Stimulated activated CD4-positive, alpha-beta T cell treated with anti-CD3 and anti-CD28 coated beads, Interleukin-2, amount 100 ng/mL, for 48 hours (primary cell): Measurements from ENCODE around the gene RASAL3.

Source experiments
- DNase-seq, 2 donors: peaks; one replicate each; pipeline ENCODE4 v3.0.0-alpha.2; 2020

The RASAL3 gene

DNA sequence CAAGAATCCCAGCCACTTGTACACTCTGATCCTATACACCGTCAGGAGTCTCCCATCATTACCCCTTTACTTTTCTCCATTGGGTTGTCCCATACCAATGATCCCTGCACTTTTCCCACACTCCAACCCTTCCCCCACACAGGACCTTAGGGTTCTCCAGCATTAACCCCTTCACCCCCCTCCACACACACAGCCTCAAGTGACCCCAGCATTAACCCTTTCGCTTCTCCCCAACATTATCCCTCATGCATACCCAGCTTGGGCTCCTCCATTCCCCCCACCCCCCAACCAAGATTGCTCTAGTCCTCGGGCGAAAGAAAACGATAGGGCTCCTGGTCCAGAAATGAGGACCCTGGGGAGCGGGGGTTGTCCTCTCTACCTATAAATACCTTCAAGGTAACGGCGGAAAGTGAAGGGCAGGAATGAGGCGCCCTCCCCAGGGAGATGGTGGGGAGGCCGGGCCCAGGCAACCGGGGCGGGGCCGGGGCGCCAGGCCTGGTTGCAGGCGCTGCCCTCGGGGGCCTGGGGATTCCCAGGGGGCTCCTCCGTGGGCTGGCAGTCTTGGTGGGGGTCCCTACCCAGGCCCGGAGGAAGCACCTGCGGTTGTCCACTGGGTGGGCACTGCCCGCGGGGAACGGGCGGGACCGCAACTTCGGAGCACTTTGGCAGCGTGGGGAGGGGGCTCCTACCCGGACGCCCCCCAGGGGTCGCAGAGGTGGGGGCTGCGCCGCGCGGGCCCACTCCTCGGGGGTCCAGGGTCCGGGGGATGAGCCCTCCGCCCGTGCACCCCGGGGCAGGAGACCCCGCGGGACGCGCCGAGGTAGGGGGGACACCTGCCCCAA is 15.3 kb downstream of the RASAL3 start:
- no peak for DNase-seq

DNA sequence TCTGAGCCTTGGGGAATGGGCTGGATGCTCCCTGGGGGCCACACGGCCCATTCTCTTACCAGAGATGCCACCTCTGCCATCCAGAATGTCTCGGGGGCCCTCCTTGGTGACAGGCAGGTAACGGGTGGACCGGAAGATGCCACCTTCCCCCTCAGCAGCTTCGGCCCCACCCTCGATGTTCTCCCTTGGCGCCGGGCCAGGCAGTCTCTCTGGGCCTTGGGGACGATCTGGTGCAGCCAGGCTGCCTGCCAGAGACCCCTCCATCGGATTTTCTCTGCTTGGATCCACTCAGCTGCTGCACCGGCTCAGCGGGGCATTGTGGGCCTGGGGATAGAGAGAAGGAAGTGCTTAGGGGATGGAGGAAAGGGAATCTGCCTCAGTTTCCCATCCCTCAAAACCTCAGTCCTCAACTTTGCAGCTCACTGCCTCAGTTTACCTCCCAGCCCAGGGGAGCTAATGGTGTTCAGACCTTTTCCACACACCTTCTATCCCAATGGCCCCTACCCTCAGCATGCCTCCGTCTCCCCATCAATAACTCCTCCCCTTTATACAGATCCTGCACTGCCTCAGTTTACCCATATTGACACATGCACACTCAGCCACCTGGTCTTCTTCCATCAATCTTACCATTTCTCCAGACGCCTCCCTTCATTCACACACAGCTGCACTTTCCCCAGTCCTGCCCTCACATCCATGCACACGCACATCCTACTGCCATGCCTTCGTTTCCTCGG is 16.1 kb downstream of the RASAL3 start:
- DNase-seq, result no peak

DNA sequence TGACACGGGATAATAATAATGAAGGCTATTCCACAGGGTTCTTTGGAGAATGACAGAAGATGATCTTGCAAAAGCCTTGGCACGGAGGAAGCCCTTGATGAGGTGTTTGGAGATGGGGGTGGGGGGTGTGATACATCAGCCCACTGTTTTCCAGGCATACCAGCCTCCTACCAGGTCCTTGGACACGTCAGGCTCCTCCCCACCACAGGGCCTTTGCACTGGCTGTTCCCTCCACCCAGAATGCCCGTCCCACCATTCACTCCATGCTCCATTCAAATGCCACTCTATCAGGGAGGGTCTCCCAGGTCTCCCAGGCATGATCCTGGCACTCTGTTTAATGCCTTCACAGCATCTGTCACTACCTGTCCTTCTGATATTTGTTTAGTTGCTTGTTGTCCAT is 17.3 kb downstream of the RASAL3 start:
- DNase-seq, result no peak

DNA sequence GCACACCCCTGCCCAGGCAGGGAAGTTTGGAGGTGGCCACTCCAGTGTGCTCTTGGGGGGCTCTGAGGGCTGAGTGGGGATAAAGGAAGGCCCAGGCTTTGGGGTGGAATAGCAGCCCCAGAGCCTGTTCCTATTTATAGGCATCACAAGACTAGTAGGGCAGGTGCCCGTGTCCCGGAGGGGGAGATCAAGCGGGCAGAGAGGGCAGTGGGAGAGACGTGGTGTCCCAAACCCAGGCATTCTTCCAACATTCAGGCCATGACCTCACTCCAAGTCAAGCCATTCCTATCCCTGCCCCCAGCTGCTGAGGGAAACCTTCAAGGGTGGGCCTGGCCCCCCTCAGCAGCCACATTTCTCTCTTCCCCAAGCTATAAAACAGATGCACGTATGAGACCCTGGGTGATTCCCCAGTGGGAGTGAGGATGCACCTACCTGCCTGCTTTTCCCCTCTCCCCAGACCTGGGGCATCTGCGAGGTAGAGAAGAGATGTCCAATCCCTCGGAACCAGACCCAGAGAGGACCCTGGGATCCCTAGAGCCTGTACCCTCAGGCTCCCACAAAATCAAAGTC is 18.5 kb downstream of the RASAL3 start:
- no peak for DNase-seq

DNA sequence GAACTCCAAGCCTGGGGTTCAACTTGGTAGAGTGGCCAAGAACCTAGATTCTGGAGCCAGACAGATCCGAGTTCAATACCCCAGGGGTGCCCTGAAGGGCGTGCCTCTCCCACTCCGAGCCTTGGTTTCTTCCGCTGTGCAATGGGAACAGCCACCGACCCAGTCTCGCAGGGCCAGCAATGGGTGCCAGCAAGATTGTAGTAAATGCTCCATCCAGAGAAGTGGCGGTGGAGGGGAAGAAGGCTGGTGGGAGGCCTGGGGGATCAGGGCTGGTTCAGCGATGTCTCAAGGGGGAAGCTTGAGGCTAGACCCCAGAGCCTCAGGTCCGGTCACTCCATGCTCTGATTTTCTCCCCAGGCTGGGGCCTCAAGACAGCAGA is 19.1 kb downstream of the RASAL3 start:
- DNase-seq, result no peak

DNA sequence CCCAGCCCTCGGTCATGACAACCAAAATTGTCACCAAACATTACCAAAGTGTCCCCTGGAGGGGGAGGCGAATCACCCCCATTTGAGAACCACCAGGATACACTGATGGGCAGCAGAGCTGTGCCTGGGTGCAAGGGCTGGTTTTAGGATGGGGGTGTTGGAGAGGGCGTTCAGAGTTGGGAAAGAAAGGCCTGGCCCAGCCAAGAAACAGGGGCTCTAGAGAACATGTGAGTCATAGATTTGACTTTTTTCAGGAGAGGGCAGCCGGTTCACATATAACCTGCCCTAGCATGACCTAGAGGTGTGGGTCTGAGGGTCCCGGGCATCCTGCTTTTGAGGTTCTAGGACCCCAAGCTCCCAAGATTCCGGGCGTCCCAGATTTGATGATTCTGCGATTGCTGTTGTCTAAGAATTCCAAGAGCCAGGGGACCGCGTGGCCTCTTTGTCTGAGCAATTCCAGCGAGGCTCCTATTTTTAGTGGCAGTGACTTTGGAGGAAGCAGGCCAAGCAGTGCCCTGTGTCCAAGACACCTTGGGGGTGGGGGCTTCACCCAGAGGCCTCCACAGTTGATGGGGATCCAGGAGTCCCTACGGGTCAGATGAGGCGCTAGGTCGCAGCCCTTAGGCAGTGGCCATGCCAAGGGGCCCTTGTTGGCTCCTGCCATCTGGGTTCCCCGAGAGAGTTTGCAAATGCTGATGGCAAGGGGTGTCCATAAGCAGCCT is 19.7 kb downstream of the RASAL3 start:
- DNase-seq, result no peak

DNA sequence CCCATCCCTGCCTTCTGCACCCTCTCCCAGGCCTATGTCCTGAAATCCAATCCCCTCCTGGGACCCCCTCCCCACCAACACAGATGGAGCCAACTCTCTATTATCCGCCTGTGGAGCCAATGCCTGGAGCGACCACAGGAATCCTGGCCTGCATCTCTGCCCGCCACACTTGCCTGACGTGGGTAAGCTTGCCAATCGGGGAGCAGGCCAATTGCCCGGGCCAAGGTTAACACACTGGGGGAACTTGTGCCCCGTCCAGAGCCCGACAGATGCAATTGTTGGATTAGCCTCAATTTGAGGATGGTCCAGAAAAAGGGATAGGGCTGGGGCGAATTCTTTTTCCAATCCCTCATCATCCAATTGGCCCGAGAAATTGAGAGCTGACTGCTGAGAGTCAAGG is 20.5 kb downstream of the RASAL3 start:
- DNase-seq, result no peak

DNA sequence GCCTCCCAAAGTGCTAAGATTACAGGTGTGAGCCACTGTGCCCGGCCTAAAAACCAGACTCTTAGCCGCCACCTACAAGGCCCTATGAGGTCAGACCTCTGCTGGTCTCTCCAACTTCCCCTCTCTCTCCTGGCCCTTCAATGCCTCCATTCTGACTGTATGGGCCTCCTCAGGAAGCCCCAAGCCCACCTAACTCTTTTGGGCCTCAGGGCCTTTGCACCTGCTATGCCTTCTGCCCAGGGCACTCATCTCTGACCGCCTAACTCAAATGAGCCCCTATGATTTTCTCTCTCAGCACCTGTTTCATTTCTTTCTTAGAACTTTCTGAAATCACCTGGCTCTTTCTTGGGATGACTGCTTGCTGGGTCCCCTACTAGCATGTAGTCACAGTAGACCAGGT is 21.0 kb downstream of the RASAL3 start:
- no peak for DNase-seq

DNA sequence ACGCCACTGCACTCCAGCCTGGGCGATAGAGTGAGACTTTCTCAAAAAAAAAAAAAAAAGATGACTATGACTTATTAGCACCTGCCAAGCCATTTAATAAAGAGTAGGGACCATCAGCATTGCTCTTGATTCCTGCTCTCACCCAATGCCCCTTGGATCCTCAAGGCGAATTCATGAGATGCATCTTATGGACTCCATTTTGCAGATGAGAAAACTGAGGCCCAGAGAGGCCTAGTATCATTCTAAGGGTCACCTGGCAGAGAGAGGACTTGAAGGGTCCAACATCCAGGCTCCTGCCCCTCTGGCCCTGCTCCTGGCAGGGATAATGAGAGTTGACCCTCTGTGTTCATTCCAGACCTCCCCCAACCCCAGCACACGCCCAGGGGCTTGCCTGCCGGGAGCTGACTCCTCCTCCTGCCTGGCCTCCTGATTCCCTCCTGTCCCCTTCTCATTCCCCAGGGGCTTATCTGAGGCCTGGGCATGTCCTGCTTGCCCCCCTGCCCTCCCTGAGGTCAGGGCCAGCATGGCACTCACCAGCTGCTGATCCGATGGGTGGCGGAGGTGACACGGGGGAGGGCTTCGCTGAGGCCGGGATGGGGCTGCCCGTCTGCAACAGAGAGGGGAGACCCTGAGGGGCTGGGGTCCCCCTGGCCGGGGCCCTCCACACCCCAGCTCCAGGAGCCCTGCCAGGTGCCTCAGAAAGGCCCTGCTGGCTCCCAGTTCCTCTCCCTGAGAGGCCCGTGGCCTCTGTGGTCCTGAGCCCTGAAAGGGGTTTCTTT is 22.0 kb downstream of the RASAL3 start:
- DNase-seq, result no peak

DNA sequence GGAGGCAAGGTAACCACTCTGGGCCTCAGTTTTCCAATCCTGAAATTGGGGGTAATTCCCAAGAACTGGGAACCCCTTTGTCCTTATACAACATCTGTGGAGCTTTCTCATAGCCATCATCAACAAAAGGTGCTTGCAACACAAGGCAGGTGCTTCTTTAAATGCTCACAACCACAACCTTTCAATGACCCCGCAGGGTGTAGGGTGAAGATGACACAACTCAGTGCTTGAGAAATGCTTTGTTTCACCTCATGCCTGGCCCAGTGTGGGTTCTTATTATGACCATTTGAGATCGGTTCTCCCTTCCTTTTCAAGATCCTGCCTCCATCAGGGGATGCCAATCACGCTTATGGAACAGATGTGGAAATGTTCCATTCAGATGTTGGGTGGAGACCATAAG is 23.0 kb downstream of the RASAL3 start:
- no peak for DNase-seq

DNA sequence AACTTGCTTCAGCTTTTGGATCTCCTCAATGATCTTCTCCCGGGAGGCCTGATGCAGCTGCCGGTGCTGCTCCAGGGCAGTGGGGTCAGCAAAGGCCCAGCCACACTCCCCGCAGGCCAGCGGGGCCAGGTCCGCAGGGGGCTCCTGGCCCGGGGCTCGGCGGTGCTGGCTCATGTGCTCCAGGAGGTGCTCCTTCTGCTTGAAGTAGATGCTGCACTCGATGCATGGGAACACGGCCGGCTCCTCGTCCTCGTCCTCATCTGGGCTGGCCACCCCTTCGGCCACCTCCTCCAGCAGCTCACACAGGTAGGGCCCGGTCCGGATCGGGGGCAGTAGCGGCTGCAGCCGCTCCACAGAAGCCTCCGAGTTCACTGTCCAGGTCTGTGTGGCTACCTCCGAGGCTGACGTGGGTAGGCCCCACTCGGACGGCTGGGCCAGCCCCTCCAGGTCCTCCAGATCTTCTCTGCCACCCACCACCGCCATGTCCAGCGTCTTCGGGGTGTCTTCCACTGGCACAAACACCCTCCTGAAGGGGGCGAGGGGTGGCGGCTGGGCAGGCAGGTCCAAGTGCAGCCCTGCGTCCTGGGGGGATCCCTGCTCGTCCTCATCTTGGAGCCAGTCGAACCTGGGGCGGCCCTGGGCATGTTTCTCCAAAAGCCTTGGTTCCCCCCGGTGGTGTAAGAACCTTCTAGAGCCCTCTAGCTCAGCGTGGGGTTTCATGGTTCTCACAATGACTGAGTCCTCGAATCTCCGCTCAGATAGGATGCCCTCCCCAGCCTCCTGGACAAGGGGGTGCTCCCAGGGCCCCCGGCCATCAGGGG is 24.3 kb downstream of the RASAL3 start:
- DNase-seq, result no peak

DNA sequence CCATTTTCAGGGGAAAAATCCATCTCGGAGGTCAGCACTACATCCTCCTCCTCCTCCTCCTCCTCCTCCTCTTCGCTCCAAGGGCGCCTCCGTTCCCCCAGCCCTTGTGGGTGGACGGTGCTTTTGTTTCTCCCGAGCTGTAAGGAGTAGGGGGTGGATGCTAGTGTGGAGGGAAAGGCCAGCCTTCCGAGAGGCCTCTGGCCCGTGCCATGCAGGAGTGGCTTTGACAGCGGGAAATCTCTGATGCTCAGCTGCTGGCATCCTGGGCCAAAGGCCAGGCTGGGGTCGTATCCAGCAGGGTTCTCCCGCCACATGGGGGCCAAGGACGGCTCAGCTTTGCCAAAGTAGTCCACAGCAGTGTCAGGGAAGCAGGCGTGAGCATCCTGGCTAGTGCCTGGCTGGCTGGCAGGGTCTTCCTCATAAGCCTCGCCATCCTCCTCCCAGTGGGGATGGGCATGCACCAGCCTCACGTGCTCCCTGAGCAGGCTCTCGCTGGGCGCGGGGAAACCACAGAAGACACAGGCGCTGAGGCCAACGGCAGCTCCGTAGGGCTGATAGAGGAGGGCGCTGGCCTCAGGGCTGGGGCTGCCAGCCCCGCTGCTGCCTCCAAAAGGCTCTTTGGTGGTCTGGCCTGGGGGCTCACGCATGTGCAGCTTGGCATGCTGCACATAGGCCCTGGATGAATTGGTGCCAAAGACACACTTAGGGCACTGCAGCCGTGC is 25.1 kb downstream of the RASAL3 start:
- no peak for DNase-seq

DNA sequence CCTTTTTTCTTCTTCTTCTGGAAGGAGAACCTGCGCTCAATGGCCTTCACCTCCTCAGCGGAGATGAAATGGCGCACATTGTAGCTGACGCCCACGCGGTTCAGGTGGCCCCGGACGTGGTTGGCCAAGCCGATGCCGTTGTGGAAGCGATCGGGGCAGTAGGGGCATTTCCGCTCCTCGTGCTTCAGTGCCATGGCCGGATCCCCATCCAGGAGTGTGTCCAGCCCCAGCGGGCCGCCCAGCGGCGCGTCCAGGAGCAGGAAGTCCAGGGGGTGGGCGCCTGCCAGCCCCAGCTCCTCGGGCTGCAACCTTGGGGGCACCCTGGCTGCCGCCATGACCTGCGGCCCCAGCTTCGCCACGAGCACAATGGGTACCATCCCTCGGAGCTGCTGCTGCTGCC is 25.8 kb downstream of the RASAL3 start:
- no peak for DNase-seq

DNA sequence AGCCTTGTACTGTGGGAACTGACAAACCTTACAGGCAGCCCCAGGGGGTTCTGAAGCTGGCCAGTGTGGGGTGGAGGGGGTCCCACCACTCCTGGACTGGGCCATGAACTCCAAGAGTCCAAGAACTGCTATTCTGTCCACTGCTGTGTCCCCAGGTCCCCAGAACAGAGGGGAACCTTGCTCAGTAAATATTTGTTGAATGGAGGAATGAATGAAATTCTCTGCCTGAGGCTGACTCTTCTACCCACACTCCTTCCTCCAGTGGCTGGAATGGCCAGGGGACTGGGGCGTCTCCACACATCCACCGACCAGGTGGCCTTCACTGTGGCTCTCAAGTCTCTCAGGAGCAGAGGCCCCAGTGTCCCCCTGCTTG is 26.2 kb downstream of the RASAL3 start:
- DNase-seq, result no peak

DNA sequence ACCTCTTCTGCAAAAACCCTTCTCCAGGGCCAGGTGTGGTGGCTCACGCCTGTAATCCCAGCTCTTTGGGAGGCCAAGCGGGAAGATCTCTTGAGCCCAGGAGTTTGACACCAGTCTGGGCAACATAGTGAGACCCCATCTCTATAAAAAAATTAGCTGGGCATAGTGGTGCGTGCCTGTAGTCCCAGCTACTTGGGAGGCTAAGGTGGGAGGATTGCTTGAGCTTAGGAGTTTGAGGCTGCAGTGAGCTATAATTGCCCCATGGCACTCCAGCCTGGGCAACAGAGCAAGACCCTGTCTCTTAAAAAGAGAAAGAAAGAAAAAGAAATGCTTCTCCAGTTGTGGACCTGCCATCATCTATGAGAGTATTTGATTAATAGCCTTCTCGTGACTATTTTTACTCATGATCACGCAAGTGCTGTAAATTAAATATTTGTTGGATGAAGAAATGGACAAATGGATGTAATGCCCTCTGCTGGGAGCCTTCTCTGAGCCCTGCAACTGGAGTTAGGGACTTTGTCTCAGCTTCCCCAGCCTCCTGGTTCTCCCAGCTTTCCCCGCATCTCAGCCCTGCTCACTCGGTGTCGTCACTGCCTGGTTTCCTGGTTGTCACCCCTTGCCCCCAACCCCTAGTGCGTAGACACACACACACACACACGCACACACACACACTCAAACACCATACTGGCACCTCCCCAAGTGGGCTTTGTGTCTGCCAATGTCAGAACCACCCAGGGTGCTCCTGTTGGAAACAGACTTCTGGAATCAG is 26.8 kb downstream of the RASAL3 start:
- no peak for DNase-seq

DNA sequence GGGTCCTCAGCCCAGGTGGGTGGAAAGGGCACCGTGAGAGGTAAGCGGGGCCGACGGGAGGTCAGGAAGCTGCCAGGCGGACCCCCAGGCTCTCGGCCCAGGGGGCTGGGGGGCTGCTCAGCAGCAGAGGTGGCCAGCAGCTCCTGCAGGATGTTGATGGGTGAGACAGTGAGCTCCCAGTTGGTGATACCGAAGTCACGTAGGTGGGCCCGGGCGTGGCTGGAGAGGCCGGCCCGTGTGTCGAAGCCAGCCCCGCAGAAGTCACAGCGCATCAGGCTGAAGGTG is 27.6 kb downstream of the RASAL3 start:
- DNase-seq, result no peak

DNA sequence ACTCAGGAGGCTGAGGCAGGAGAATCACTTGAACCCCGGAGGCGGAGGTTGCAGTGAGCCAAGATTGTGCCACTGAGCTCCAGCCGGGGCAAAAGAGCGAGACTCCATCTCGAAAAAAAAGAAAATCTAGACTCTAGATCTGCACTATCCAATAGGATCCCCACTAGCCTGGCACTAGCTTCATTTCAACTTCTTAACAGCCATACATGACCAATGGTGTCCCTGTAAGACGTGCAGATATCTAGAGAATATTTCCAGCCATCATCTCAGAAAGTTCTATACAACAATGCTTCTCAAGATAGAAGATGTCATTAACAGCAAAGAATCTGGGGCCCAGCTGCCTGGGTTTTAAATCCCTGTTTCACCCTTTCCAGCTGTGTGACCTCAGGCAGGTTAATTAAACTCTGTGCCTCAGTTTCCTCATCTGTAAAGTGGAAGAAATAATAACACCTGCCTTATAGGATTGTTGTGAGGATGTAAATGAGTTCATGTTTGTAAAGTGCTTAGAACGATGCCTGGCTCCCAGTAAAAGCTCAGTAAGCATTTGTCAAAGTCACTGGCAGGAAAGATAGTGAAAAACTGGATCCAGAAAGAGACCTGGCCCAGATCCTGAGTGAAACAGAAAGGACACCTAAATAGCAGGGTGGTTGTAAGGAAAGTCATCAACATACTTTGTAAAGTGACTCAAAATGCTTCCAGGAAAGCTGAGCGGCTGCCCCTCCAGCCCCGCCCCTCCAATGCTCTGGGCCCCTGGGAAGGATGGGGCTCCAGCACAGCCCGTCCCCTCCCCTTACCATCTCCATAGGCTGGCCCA is 28.1 kb downstream of the RASAL3 start:
- DNase-seq, result no peak

DNA sequence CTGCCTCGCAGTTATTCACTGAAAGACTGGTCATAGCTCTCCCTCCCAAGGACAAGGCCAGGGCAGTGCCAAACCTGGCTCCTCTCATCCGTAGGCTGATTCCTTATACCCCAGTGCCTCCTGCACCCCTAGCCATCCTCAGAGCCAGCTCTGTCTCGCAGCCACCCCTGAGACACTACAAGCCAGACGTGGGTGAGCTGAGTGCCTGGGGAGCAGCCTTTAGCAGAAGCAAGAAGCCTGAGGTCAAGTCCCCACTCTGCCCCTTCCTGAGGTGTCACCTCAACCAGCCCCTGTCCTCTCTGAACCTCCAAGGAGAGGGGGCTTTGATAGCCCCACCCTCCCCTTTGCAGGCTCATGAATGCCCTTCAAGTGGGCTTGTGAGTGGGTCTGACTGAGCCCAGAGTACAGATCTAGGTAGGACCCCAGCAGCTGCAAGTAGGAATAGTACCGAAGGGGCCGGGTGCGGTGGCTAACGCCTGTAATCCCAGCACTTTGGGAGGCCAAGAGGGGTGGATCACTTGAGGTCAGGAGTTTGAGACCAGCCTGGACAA is 30.8 kb downstream of the RASAL3 start:
- no peak for DNase-seq
